HepG2 (cell line): Measurements from ENCODE around the gene ADAMTSL4. TPM values are rescaled to one million over a fixed set of nuclear protein-coding genes. Genes with fewer than 3 reads are reported as not detected.

Experiments
- CENPT ChIP-seq: sonication (generic); formaldehyde crosslinking; IDR thresholded peaks from 2 replicates; pipeline ENCODE4 v1.8.0; 2022; ENCODE audit warnings: low read depth, mild to moderate bottlenecking, moderate library complexity, missing genetic modification reagents
- IKZF4 ChIP-seq: sonication (generic); formaldehyde crosslinking; IDR thresholded peaks from 2 replicates; pipeline ENCODE4 v1.5.1; 2020; ENCODE audit warnings: borderline replicate concordance, mild to moderate bottlenecking, low read depth, missing genetic modification reagents; ENCODE audit errors: not compliant biosample characterization
- KDM5B ChIP-seq: sonication (generic); formaldehyde crosslinking; IDR thresholded peaks from 2 replicates; pipeline ENCODE4 v1.4.0; 2020; ENCODE audit warnings: missing genetic modification reagents, mild to moderate bottlenecking, borderline replicate concordance
- NONO ChIP-seq, 2 experiments: fragments of 450-650 bp in 1 of 2; sonication (generic) in 1 of 2; formaldehyde crosslinking in 1 of 2; IDR thresholded peaks in 1 of 2; conservative IDR thresholded peaks in 1 of 2; 2 replicates each; pipeline versions ENCODE4 v1.6.1 to v1.8.0; 2017 to 2022; ENCODE audit warnings: mild to moderate bottlenecking in 1 of 2, missing genetic modification reagents in 1 of 2, moderate library complexity in 1 of 2
- SKI ChIP-seq: fragments of 450-650 bp; IDR thresholded peaks from one replicate; pipeline ENCODE4 v1.6.1; 2018; ENCODE audit warnings: mild to moderate bottlenecking; ENCODE audit not compliant: partially characterized antibody
- STAT5B ChIP-seq: sonication (generic); formaldehyde crosslinking; IDR thresholded peaks from 2 replicates; pipeline ENCODE4 v1.4.0; 2020; ENCODE audit warnings: missing genetic modification reagents
- ZBTB1 ChIP-seq: sonication (generic); formaldehyde crosslinking; IDR thresholded peaks from 2 replicates; pipeline ENCODE4 v1.4.0; 2020; ENCODE audit warnings: missing genetic modification reagents, borderline replicate concordance
- ZMAT3 ChIP-seq: sonication (generic); formaldehyde crosslinking; conservative IDR thresholded peaks from 2 replicates; pipeline ENCODE4 v1.7.0; 2021; ENCODE audit warnings: missing genetic modification reagents
- ZNF317 ChIP-seq: sonication (generic); formaldehyde crosslinking; IDR thresholded peaks from 2 replicates; pipeline ENCODE4 v1.5.0; 2020; ENCODE audit warnings: mild to moderate bottlenecking, missing genetic modification reagents
- ZNF484 ChIP-seq: sonication (generic); formaldehyde crosslinking; IDR thresholded peaks from 2 replicates; pipeline ENCODE4 v1.5.1; 2020; ENCODE audit warnings: mild to moderate bottlenecking, low read depth, missing genetic modification reagents, borderline replicate concordance
- ZNF775 ChIP-seq: sonication (generic); formaldehyde crosslinking; IDR thresholded peaks from 2 replicates; pipeline ENCODE4 v1.4.0; 2020; ENCODE audit warnings: missing genetic modification reagents, mild to moderate bottlenecking, moderate library complexity, borderline replicate concordance
- polyA plus RNA-seq, 8 experiments: library from polyadenylated mRNA; depleted of rRNA in 3 of 8; stranded (reverse) in 7 of 8; unstranded in 1 of 8; fragments of >200 nt; fragmentation: Illumina TruSeq in 4 of 8; extraction: Trizol in 4 of 8; gene quantifications; 2 replicates each; pipeline versions ENCODE4 v1.2.1 to v1.2.3, GENCODE V29; 2011 to 2016; ENCODE audit warnings: low read depth in 4 of 8, missing spikeins in 1 of 8, mixed read lengths in 1 of 8; ENCODE audit not compliant: insufficient read depth in 1 of 8
- total RNA-seq, 5 experiments: library from RNA; depleted of rRNA; stranded (reverse); fragments of >200 nt; fragmentation: Illumina TruSeq; extraction: Trizol; gene quantifications; 2 replicates each; pipeline ENCODE4 v1.2.3, GENCODE V29; 2016; ENCODE audit warnings: low read depth in 1 of 5
- TF ChIP-seq, protein P1 (sequence below): sonication (generic); formaldehyde crosslinking; IDR thresholded peaks from 2 replicates; pipeline ENCODE4 v1.8.0; 2022; ENCODE audit warnings: mild to moderate bottlenecking, missing genetic modification reagents
- TF ChIP-seq, protein P2 (sequence below): sonication (generic); formaldehyde crosslinking; IDR thresholded peaks from 2 replicates; pipeline ENCODE4 v1.5.0; 2020; ENCODE audit warnings: mild to moderate bottlenecking, missing genetic modification reagents, borderline replicate concordance
- TF ChIP-seq, protein P3 (sequence below): IDR thresholded peaks from 2 replicates; pipeline ENCODE4 v1.6.1; 2016; ENCODE audit warnings: low read depth
- TF ChIP-seq, protein P4 (sequence below): sonication (generic); formaldehyde crosslinking; IDR thresholded peaks from 2 replicates; pipeline ENCODE4 v1.4.0; 2020; ENCODE audit warnings: mild to moderate bottlenecking, low read depth, missing genetic modification reagents
- TF ChIP-seq, protein P5 (sequence below): sonication (generic); formaldehyde crosslinking; IDR thresholded peaks from 2 replicates; pipeline ENCODE4 v1.8.1; 2023; ENCODE audit warnings: mild to moderate bottlenecking, missing genetic modification reagents
- TF ChIP-seq, protein P6 (sequence below): sonication (generic); formaldehyde crosslinking; IDR thresholded peaks from 2 replicates; pipeline ENCODE4 v1.8.1; 2023; ENCODE audit warnings: missing genetic modification reagents, mild to moderate bottlenecking, borderline replicate concordance

ADAMTSL4 gene
- total and polyA plus RNA-seq, 2 of the 13 experiments (the other 11 are each of a cell fraction or from before 2014, with no cell fraction given) = 3.9 to 16.4 TPM

DNA sequence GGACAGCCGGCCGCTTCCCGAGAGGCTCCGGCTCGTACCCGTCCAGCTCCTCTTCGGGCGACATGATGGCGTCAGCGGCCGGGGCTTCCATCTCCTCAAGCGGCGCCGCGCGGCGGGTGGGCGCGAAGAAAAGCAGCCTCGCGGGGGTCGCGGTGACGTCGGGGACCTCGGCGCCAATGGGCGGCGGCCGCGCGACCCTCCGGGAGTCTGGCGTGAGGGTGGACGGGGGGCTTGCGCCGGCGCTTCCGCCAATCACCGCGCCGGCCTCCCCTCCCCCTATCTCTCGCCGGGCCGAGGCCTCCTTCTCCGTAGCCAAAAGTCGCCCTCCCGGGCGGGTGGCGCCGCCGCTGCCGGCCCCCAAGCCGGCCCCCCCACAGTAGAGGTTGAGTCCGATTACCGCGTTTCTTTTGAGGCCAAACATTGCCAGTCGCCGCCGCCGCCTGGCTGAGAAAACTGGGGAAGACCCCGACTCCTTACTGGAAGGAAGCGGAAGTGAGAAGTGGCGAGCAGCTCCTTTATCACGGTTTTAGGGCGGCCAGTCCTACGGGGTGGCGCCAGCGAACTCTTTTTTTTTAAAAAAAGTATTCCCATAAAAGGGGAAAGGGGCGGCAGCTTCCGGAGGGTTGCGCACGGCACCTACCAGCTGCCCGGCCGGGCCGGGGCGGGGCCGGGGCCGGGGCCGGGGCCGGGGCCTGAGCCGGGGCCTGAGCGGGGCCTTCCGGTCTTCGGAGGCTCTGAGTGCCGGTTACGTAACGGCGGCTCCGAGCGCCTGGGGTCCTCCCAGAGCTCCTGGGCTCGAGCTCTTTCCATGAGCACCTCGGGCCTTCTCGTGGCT, 30.1 kb downstream of the ADAMTSL4 start, which contains the start of gene MCL1 (continued):
- TF ChIP-seq ZNF484 (CRISPR knock-in tag) (no peak), NONO (IDR thresholded peaks at IDR 0.05) (no peak), NONO (CRISPR knock-in tag; conservative IDR thresholded peaks at IDR 0.05) (peak; percentile 61), IKZF4 (CRISPR knock-in tag) (no peak), ZBTB1 (CRISPR knock-in tag) (no peak), CENPT (no peak), ZMAT3 (CRISPR knock-in tag) (peak; percentile 21), ZNF317 (0 out of 2 replicates have a peak, but pooled peaks have one; percentile 23), KDM5B (peak; percentile 28; the same call in 1 of the 2 replicates), ZNF775 (CRISPR knock-in tag) (peak; percentile 63; the same call in 1 of the 2 replicates), SKI (no peak), STAT5B (CRISPR knock-in tag) (no peak)
- TF ChIP-seq, protein P1, sequence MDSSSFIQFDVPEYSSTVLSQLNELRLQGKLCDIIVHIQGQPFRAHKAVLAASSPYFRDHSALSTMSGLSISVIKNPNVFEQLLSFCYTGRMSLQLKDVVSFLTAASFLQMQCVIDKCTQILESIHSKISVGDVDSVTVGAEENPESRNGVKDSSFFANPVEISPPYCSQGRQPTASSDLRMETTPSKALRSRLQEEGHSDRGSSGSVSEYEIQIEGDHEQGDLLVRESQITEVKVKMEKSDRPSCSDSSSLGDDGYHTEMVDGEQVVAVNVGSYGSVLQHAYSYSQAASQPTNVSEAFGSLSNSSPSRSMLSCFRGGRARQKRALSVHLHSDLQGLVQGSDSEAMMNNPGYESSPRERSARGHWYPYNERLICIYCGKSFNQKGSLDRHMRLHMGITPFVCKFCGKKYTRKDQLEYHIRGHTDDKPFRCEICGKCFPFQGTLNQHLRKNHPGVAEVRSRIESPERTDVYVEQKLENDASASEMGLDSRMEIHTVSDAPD = no peak
- TF ChIP-seq, protein P2, sequence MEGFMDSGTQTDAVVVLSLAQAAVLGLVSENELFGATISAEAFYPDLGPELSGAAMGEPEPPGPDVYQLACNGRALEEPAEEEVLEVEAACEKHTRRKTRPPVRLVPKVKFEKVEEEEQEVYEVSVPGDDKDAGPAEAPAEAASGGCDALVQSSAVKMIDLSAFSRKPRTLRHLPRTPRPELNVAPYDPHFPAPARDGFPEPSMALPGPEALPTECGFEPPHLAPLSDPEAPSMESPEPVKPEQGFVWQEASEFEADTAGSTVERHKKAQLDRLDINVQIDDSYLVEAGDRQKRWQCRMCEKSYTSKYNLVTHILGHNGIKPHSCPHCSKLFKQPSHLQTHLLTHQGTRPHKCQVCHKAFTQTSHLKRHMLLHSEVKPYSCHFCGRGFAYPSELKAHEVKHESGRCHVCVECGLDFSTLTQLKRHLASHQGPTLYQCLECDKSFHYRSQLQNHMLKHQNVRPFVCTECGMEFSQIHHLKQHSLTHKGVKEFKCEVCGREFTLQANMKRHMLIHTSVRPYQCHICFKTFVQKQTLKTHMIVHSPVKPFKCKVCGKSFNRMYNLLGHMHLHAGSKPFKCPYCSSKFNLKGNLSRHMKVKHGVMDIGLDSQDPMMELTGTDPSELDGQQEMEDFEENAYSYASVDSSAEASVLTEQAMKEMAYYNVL (CRISPR knock-in tag) = no peak
- TF ChIP-seq, protein P3, sequence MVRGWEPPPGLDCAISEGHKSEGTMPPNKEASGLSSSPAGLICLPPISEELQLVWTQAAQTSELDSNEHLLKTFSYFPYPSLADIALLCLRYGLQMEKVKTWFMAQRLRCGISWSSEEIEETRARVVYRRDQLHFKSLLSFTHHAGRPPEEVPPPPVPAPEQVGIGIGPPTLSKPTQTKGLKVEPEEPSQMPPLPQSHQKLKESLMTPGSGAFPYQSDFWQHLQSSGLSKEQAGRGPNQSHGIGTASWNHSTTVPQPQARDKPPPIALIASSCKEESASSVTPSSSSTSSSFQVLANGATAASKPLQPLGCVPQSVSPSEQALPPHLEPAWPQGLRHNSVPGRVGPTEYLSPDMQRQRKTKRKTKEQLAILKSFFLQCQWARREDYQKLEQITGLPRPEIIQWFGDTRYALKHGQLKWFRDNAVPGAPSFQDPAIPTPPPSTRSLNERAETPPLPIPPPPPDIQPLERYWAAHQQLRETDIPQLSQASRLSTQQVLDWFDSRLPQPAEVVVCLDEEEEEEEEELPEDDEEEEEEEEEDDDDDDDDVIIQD = no peak
- TF ChIP-seq, protein P4, sequence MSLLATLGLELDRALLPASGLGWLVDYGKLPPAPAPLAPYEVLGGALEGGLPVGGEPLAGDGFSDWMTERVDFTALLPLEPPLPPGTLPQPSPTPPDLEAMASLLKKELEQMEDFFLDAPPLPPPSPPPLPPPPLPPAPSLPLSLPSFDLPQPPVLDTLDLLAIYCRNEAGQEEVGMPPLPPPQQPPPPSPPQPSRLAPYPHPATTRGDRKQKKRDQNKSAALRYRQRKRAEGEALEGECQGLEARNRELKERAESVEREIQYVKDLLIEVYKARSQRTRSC = 0 out of 2 replicates have a peak, but pooled peaks have one; percentile 48
- TF ChIP-seq, protein P5, sequence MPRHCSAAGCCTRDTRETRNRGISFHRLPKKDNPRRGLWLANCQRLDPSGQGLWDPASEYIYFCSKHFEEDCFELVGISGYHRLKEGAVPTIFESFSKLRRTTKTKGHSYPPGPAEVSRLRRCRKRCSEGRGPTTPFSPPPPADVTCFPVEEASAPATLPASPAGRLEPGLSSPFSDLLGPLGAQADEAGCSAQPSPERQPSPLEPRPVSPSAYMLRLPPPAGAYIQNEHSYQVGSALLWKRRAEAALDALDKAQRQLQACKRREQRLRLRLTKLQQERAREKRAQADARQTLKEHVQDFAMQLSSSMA (CRISPR knock-in tag) = peak; percentile 33; the same call in 1 of the 2 replicates
- TF ChIP-seq, protein P6, sequence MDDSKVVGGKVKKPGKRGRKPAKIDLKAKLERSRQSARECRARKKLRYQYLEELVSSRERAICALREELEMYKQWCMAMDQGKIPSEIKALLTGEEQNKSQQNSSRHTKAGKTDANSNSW (CRISPR knock-in tag) = no peak
